ENCODE results near the gene PHEX.

The PHEX gene

DNA sequence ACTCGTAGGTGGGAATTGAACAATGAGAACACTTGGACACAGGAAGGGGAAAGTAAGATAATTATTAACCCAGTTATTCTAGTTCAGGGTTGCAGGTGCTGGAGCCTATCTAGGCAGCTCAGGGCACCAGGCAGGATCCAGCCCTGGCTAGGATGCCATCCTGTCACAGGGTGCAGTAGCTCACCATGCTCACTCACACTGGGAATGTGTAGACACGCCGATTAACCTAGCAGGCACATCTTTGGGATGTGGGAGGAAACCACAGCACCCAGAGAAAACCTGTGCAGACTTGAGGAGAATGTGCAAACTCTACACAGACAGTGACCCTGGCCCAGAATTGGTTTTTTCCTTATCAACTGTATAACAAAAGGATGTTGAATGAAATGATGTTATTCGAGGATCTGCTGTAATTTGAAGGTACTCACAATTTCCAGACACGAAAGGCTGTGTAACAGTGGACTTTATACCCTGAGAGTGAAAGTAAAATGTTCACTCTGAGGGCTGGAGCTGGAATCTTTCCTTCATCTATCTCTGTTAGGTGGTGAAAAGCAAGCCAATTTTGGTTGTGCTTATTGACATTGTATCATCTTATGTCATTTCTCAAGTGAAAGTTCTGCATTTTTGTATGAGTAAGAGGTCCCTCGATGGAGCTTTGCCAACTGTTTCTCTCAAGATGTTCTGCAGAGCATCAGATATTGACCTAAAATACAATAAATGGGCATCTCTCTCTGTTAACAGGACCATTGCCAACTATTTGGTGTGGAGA is 78.8 kb downstream of the PHEX start:
- no peak for DNase-seq

DNA sequence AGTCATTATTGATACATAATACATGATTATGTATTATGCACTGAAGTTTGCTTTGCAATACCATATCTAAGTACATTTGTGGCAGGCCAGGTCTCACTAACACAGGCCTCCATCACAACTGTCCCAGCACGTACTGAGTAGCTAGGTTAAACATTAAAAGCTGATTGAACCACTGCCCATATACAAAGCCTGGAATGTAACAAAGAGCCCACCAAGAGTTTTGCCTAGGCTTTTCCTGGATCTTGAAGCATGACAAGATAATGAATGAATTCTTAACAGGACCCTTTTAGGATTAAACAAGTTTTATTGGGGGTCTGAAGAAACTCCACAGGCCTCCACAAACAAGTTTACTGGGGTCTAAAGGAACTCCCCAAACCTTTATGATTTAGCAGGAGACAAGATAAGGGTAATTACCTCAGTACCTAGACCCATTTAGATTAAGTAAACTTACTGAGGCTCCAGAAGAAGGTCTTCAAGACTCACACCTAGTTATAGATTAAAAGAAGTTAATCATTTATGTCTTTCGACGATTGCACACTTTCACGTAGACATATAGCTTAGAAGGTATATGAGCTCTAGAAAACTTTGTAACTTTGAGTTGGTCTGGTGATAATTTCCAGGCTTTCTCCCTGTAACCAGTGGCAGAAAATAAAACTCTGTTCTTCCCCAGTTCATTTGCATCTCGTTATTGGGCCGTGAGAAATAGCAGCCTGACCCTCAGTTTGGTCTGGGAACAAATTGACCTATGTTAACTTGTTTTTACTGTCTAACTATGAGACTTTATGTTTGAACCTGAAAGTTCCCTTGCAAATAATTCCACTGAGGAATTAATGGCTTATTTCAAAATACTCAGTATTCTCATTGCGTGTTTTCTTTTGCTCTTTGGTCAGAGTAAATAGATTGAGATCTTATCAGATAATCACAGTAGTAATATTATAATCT is 84.8 kb downstream of the PHEX start:
- DNase-seq: no peak

DNA sequence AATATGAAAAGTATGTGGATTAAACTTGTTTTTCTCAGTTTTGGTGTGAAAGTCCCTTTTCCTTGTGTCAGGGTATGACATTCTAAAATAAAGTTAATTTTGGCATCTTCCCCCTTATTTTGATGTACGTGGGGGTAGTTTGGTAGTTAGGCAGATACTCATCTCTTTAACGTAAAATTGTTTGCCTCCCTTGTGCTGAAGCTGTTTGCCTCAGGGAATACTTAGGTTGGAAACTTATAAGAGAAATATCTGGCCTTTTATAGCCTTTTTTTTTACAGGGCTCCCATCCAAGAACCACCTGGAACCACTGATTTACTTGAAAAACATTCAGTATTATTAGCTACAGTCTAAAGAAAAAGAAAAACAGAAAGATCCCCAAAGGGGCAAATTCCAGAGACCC is 85.5 kb downstream of the PHEX start:
- DNase-seq: no peak

DNA sequence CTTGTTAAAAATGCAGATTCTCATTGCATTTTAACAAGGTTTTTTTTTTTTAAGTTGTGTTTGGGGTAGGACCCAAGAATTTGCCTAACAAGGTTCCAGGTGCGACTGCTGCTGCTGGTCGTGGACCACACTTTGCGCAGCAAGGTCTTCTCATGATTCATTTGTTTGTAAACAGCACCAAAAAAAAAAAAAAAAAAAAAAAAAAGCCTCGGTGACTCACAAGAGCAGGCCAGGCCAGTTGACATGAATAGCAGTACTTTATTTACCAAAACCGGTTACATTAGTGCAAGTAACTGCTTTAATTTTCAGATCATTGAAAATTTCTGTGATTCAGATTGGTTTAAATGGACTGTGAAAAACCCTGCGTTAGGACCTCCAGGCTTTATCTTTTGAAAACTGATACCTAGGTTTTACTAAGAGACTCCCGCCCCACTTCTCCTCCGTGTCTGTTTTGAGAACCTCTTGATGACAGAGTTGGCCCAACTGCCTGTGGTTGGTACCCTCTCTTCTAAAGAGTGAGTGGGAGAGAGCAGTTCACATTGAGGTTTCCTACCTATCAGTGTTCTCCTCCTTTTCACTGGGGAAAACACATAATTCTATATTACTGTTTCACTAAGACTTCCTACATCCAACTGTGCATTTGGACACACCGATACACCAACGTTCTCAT is 86.2 kb downstream of the PHEX start:
- no peak for DNase-seq

DNA sequence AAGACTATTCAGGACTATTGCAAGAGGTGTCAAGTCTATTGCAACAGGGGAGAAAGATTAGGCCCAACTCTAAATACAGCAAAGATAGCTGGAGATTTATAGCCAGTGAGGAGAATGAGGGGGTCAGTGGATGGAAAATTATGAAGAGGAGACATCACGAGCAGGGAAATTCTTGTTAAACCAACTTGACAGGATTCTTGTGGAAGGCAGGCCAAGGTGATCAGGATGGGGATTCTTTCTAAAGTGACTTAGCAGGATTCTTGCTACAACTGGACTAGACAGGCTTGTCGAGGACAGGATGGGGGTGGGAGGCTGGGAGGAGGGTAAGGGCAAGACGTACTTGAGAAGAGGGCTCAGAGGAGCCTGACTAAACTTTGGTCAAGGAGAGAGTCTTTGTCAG is 89.0 kb downstream of the PHEX start:
- DNase-seq: no peak

DNA sequence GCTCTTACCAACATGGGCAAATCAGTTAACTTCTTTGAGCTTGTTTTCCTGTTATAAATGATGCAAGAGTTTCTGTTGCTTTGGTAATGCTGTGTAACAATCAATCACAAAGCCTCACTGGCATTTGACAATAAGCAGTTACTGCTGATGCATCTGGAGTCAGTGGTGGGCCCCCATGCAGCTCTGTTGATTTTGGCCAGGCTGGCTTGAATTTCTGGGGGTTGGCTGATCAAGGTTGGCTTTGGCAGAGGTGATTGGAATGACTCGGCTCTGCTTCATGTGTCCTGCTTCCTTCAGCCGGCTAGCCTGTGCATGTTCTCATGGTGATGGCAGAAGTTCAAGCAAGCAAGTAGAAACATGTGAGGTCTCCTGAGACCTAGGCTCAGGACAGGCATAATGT is 90.4 kb downstream of the PHEX start:
- no peak for DNase-seq

DNA sequence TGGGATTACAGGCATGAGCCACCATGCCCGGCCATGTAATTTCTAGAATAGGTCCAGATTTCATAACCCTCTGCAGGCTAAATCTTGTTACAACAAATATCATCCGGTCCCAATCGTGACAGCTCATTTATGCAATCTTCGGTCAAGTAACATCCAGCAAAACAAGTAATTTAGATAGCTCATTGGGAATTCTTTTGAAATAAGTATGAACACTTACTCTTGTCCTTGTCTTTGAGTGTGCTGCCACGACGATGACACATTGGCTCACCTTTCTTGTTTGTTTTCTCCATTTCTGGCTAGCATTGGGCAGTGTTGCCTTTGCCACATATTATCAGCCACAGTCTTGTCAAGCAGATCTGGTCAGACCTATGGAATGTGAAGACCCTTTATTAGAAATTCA is 92.0 kb downstream of the PHEX start:
- no peak for DNase-seq

DNA sequence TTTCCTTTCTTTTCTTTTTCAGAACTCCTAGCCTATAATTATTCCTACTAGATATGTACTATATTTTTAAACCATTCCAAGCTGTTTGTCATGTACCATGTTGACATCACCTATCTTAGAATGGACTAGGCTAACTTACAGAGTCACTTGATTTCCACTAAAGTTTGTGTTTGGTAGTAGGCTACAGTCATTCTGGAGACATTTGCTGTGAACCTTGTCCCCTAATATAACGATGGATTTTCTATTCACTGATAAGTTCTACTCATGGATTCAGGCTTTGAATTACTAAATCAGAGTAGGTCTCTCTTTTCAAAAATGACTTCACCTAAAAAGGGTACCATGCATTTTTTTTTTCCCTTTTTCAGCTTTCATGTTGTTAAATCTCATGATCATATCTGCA is 93.4 kb downstream of the PHEX start:
- DNase-seq: no peak

DNA sequence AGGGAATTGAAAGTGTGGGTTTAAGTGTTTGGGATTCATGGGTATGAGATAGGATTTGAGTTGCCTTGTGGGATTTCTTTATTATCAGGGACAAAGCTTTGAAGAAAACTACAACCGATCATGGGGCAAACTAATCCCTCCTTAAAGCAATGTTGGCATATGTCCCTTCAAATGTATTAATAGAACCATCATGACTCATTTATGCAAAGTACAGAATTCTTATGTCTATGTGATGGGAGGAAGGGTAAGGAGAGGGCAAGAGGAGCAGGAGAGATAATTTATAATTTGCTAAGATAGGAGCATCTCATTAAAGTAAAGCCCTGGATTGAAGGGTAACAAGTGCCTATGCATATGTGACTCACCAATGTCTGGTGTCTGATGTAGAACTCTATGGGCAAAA is 94.2 kb downstream of the PHEX start:
- no peak for DNase-seq

DNA sequence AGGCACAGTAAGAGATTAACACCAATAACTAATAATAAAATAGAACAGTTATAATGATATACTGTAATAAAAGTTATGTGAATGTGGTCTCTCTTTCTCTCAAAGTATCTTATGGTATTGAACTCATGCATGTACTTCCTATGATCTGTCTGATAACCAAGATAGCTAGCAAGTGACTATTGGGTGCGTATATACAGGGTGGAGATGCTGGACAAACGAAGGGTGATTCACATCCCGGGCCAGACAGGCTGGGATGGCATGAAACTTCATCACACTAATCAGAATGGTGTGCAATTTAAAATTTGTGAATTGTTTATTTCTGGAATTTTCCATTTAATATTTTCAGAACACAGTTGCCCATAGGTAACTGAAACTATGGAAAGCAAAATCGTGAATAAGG is 96.8 kb downstream of the PHEX start:
- DNase-seq: no peak

DNA sequence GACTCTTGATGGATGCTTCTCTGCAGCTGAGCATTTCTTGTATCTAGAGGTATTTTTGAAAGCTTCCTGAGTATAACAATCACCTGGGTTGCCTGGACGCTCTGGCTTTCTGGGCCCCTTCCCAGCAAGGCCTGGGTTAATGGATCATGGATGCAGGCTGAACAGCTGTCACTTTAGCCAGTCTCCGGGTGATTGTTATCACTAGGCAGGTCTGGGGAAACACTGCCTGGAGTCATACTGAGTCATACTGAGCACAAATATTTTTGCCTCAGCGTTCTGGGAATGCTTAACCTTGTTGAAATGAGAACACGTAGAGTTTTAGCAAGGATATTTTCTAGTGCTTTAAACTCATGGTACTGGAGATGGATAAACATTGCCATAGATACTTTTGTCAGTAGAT is 102.6 kb downstream of the PHEX start:
- no peak for DNase-seq

DNA sequence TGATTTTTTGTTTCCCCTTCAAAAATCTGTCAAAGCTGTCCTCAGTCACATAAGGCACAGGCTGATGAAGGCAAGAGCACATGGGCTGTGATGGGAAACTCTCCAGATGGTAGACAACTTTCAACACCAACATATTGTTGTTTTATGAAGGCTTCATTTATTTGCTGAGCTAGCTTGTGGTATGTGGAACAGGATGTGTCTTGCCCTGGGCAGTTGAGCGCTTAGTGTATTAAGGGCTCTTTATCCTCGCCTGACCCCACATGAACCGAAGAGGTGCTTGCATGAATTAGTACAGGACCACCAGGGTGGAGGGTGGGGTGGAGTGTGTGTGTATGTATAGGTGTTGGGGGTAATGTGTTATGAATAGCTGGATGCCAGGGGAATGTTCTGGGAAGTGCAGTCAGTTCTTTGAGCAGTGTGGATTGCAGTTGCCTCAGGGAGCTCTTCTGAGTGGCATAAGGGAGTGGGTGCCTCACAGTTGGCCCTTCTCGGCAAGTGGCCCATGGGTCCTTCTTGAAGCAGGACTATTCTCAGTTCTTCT is 103.1 kb downstream of the PHEX start:
- DNase-seq: no peak

DNA sequence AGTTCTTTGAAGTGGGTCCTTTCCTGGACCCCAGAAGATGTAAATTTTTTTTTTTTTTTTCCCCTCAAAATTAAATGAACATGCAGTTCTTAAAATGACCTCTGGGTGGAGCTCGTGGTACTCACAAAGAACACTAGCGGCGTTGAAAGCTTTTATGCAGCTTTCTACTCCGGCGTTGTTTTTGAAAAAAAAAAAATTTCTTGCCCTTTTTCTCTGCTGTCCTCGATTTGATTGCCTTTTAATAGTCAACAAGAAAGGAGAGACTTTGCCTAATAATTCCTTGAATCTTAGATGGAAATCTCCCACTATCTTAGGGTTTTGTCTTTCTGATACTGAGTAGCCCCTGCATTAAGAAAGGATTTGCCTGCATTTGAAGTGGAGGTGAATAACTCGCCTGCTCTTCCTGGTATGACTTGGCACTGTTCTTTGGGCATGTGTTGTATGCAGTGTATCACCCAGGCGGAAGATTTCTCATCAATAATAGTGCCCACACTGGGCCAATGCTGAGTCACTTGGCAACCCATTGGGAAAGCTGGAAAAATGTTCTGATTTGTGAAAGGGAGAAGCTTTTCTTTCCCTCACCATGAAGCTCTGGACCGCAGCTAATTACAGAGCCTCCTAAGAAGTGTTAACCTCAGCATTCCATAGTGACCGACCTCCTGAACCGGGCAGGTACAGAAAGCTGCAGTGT is 104.0 kb downstream of the PHEX start:
- DNase-seq: no peak

DNA sequence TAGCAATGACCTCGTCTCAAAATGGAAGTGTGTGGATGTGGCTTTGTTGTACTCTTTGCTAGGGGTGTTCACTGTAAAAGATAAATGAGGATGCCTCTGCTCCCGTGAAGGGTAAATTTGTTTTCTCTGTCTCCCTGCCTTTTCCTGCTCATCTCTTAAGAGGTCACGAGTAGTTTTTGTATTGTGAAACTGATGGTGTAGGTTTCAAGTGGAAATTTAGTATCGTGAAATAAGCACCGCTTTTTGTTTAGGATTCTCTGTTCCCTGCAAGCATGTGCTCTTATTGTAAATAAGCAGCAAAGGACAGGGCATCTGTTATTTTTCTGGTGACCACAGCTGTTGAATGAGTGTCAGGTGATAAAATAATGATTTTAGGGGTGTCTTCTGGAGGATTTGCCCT is 104.6 kb downstream of the PHEX start:
- no peak for DNase-seq

DNA sequence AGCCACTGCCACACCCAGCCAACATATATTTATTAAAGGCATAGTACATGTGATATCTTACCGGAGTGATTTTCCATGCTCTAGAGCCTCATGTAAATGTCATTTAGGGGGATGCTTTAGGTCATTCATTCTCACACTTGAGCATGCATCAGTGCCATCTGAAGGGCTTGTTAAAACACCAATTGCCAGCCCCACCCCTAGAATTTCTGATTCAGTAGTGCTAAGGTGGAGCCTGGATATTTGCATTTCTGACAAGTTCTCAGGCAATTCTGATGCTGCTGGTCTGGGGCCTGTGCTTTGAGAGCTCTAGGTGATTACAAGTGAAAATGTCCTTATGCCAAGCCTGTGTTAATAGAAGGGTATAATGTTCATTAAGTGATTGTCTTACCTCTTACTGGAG is 107.7 kb downstream of the PHEX start:
- no peak for DNase-seq

DNA sequence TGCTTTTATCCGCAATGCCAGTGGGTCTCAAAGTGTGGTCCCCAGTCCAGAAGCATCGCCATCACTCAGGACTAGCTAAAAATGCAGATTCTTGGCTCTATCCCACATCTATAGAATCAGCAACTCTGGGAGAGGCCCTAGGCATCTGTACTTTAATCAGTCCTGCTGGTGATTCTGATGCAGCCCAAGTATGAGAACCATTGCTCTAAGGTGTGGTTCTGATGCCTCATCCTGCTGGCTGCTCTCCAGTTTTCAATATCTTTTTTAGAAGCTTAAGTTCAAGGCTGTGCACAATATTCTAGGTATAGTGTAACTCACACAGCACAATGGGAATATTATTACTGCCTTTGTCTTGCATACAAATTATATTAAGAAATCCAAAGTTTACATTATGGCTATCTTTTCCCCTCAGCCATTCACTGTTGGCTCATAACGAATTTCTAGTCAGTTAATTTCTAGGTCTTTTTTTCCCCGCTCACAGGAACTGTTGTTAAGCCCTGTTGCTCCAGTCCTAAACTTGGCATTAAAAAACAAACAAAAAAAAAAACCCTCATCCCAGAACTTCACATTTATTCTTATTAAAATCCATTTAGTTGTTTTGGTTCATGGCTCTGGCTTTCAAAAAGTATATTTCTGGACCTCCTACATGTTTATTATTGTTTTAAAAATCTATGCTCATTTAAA is 109.1 kb downstream of the PHEX start:
- no peak for DNase-seq

DNA sequence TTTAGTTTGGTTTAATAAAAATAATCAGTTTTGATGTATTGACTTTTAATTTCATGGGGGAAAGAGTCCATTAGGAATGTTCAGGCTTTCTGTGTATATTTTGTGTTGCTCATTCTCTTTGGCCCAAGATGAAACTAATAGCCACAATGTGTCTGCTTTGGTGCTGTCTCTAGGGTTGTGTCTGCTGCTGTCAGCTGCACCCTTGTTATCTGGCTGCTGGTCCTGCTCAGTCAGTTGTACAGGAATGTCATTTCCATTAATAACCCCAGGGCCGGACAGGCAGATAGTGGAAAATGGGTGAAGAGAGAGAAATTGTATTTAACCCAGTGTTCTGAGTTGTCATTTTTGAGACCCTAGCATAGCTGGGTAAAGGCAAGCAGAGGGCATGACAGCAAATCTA is 115.1 kb downstream of the PHEX start:
- no peak for DNase-seq

DNA sequence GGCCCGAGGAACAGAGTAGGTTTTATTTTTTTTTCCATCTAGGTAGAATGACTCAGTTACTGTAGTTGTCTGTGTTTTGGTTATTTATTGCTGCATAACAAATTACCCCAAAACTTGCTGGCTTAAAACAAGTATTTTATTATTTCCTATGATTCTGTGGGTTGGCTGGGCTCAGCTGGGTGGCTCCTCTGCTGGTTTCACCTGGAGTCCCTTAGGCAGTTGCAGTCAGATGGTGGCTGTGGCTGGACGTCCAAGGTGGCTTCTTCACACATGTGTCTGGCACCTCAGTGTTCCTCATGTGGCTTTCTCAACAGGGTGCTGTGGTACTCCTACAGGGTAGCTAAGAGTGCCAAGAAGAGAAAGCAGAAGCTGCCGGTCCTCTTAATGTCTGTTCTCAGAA is 115.8 kb downstream of the PHEX start:
- DNase-seq: no peak

DNA sequence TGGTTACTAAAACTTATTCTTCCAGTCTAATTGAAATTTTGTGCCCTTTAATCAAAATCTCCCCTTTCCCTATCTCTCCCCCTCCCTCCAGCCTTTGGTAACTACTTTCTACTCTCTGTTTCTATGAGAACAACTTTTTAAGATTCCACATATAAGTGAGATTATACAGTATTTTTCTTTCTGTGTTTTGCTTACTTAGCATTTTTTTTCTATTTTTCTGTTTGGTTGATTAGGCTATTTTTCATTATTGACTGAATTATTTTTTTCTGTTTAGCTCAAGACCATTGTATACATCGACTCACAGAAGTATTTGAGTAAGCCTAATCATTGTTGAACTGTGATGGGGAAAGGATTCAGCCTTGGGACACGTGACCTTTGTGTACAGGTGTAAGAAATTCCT is 116.4 kb downstream of the PHEX start:
- no peak for DNase-seq

DNA sequence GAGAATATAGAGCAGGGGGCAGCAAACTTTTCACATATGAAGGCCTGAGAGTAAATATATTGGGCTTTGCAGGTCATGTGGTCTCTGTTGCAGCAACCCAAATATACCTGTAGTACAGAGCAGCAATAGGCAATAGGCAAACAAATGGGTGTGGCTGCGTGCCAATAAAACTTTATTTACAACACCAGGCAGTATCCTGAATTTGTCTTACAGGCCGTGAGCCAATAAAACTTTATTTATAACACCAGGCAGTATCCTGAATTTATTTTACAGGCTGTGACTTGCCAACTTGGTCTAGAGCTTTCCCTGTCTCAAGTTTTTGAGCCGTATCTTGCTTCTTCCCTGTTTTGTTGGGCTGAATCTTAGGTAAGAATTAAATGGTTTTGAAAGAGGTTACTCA is 118.2 kb downstream of the PHEX start:
- DNase-seq: no peak

DNA sequence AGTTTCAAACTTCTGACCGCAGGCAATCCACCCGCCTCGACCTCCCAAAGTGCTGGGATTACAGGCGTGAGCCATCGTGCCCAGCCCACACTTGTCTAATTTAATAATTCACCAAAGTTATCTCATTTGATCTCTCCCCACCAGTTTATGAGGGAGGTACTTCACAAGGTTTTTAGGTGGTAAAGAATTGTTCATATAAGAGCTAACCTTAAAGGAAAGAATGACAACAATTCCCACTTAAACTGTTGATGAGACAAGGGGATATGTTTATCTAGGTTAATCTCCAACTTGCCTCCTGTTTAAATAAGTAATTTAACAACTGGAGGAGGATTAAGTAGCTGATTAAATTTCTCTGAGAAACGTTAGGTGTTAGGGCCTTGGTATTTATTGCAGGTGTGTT is 123.0 kb downstream of the PHEX start:
- no peak for DNase-seq

DNA sequence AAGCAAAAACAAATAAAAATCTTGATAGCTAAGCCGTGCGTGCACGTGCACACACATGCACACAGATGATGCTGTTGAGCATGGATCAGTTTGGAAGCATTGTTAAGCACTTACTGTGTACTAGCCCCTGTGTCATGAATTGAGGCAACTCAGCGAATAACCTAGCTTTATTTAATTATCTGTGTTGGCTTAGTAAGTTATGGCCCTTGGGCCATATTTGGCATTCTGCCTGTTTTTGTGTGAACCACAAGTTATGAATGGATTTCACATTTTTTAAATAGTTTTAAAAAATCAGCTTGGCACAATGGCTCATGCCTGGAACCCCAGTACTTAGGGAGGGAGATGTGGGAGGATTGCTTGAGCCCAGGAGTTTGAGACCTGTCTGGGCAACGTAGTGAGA is 126.9 kb downstream of the PHEX start:
- no peak for DNase-seq
